Placental epithelial cell (primary cell): ENCODE data around the gene AP1S1. TPM values are rescaled to one million over a fixed set of nuclear protein-coding genes. Genes with fewer than 3 reads are reported as not detected.

Experiments used
- small RNA-seq: library from RNA; depleted of rRNA; stranded (forward); fragments of <200 nt; gene quantifications from one replicate; pipeline ENCODE3, GENCODE V24; 2012
- total RNA-seq: library from RNA; depleted of rRNA; stranded (reverse); fragments of >200 nt; gene quantifications from 2 replicates; pipeline ENCODE4 v1.2.3, GENCODE V29; 2012

AP1S1 gene
- 146 and 265 TPM in 2 replicates for total RNA-seq

GRCh38 chr7:101153969-101154692 is at the start of gene AP1S1:
Gene AP1S1, plus strand, starts transcription at chr7:101154476. Its CDS starts 39 bp downstream, at chr7:101154515.

GRCh38 chr7:101126651-101127459 is 27.4 kb upstream of the AP1S1 start, which contains the start of gene SERPINE1:
Gene SERPINE1, plus strand, starts transcription at chr7:101127104. Its CDS starts 1,290 bp downstream, at chr7:101128394.

DNA sequence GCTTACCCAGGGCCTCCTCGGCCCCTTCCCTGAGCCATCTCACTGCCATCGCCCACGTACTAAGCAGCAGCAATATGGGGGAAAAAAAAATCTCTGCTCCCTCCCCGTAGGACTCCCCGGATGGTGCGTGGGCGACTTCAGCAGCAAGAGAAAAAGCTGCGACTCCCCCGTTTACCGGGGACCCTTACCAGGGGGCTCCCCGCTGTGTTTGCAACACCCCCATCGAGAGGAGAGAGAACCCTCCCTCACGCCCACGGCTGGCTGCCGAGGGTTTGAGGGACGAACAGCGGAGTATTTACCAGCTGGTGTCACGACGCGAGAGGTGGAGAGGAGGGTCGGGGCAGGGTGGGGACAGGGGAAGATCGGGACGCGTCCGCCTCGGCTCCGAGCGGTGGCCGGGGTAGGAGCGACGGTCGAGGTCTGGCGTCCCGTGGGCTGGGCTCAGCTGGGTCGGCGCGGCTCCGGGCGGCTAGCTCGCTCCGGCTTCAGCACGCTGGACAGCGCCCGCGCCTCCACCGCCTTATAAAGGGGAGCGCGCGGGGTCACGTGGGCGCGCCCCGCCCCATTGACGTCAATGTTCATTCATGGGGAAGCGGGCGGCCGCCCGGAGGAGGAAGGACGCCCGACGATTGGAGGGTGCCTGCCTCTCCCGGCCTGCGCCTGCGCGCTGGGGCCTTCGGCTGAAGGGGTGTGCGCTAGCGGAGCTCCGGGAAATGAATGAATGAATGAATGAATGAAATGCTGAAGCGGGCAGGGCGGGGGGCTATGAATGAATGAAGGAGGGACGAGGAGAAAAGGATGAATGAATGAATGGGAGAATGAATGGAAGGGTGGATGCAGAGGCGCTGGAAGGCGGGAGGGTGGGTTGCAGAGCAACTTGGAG is 11.0 kb downstream of the AP1S1 start, which contains the start of gene VGF:
Gene VGF, minus strand, starts transcription at position 495 of the 883 bp plus-strand sequence. CDS start 726 bp downstream, outside the sequence.

GRCh38 chr7:101180130-101180755 is 26.0 kb downstream of the AP1S1 start, which contains the start of gene NAT16:
Gene NAT16, minus strand, starts transcription at chr7:101180293. Its CDS starts 5,486 bp downstream, at chr7:101174807.

DNA sequence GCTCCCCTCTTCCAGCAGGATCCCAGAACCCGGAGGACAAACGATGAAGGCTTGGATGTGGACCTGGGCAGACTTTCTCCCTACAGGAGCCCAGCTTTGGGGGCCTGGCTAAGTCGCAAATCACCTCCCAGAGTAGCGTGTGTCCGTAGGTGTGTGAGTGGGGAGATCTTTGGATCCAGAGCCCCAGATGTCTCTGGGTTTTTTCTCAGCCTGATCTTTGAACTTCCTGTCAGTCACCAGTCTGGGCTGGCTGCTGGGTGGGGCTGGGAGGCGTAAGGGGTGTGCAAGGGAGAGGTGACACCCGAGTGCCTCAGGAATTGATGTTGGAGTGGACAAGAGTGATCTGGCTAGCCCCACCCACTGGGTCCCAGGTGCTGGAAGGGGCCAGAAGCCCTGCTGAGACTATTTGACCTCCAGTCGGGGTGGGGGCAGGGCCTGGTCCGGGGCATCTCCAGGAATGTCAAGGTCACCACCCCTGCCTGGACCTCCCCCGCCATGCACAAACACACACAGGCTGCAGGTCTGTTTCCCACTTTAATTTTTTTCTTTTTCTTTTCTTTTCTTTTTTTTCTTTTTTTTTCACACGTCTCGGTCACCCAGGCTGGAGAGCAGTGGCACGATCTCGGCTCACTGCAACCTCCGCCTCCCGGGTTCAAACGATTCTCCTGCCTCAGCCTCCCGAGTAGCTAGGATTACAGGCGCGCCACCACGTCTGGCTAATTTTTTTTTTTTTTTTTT is 46.8 kb downstream of the AP1S1 start, which contains the start of gene MOGAT3:
Gene MOGAT3, minus strand, starts transcription at position 175 of the 738 bp plus-strand sequence. CDS start 182 bp downstream, outside the sequence.

Small RNAs within 50 kb of the gene (small RNA-seq; reads per million reads assigned to genes)
- gene MIR4653: 0.12 reads per million

Other genes with a start within 250 kb of the AP1S1 start
- gene MUC3A, start 204.9 kb upstream of the AP1S1 start, total RNA-seq: under 0.01 TPM in 1 of 2 replicates, not detected in the other
- under 0.01 and 0.98 TPM in 2 replicates for gene MUC12, start 184.9 kb upstream of the AP1S1 start, total RNA-seq
- gene MUC17, start 134.4 kb upstream of the AP1S1 start, total RNA-seq: not detected in 2 replicates
- gene TRIM56, start 69.0 kb upstream of the AP1S1 start, total RNA-seq: 19.6 and 28.6 TPM in 2 replicates
- 183 and 2,094 TPM in 2 replicates for gene SERPINE1, start 27.4 kb upstream of the AP1S1 start, total RNA-seq
- gene VGF, start 11.1 kb downstream of the AP1S1 start, total RNA-seq: 0.39 and 0.76 TPM in 2 replicates
- not detected in 2 replicates for gene NAT16, start 25.8 kb downstream of the AP1S1 start, total RNA-seq
- not detected in 2 replicates for gene MOGAT3, start 46.6 kb downstream of the AP1S1 start, total RNA-seq
- 39.3 and 72.7 TPM in 2 replicates for gene PLOD3, start 63.1 kb downstream of the AP1S1 start, total RNA-seq
- 70.3 and 84.2 TPM in 2 replicates for gene ZNHIT1, start 63.7 kb downstream of the AP1S1 start, total RNA-seq
- gene CLDN15, start 83.3 kb downstream of the AP1S1 start, total RNA-seq: 4.9 and 5.1 TPM in 2 replicates
- 130 and 179 TPM in 2 replicates for gene FIS1, start 90.6 kb downstream of the AP1S1 start, total RNA-seq
- 20.9 and 36.1 TPM in 2 replicates for gene IFT22, start 167.3 kb downstream of the AP1S1 start, total RNA-seq
- gene COL26A1, start 208.4 kb downstream of the AP1S1 start, total RNA-seq: not detected in 2 replicates